WTC11 (cell line): ENCODE data around the gene CD163L1. TPM values are rescaled to one million over a fixed set of nuclear protein-coding genes. Genes with fewer than 3 reads are reported as not detected.

Experiments
- AFF4 ChIP-seq: sonication (generic); formaldehyde crosslinking; IDR thresholded peaks from 2 replicates; pipeline ENCODE4 v1.8.1; 2023; ENCODE audit warnings: mild to moderate bottlenecking, missing genetic modification reagents, borderline replicate concordance
- AR ChIP-seq: fragments of 250-450 bp; sonication (Bioruptor Pico); IDR thresholded peaks from 2 replicates; pipeline ENCODE4 v1.9.0; 2021; ENCODE audit warnings: mild to moderate bottlenecking
- ATF6 ChIP-seq: sonication (generic); formaldehyde crosslinking; IDR thresholded peaks from 2 replicates; pipeline ENCODE4 v1.8.1; 2023; ENCODE audit warnings: mild to moderate bottlenecking, missing genetic modification reagents
- CTCF ChIP-seq: fragments of 200-600 bp; IDR thresholded peaks from 2 replicates; pipeline ENCODE4 v1.8.0; 2022; ENCODE audit warnings: antibody characterized with exemption
- FOXJ3 ChIP-seq: sonication (generic); formaldehyde crosslinking; IDR thresholded peaks from 2 replicates; pipeline ENCODE4 v1.9.0; 2021; ENCODE audit warnings: missing genetic modification reagents, mild to moderate bottlenecking, borderline replicate concordance
- IRF1 ChIP-seq: sonication (generic); formaldehyde crosslinking; IDR thresholded peaks from 2 replicates; pipeline ENCODE4 v1.8.0; 2023; ENCODE audit warnings: missing genetic modification reagents
- NR3C1 ChIP-seq: sonication (generic); formaldehyde crosslinking; conservative IDR thresholded peaks from 2 replicates; pipeline ENCODE4 v1.8.1; 2023; ENCODE audit warnings: low read depth, mild to moderate bottlenecking, missing genetic modification reagents
- SMAD3 ChIP-seq: sonication (generic); formaldehyde crosslinking; IDR thresholded peaks from 2 replicates; pipeline ENCODE4 v1.8.0; 2022; ENCODE audit warnings: missing genetic modification reagents, mild to moderate bottlenecking, borderline replicate concordance
- USF2 ChIP-seq: sonication (generic); formaldehyde crosslinking; IDR thresholded peaks from 2 replicates; pipeline ENCODE4 v1.8.1; 2023; ENCODE audit warnings: mild to moderate bottlenecking, missing genetic modification reagents, moderate library complexity
- ZNF416 ChIP-seq: fragments of 250-450 bp; sonication (Bioruptor Pico); IDR thresholded peaks from 2 replicates; pipeline ENCODE4 v1.9.0; 2021; ENCODE audit warnings: mild to moderate bottlenecking, inconsistent platforms
- ZNF425 ChIP-seq: fragments of 250-450 bp; sonication (Bioruptor Pico); conservative IDR thresholded peaks from 2 replicates; pipeline ENCODE4 v1.9.0; 2021; ENCODE audit warnings: mild to moderate bottlenecking
- ZNF671 ChIP-seq: fragments of 250-450 bp; sonication (Bioruptor Pico); IDR thresholded peaks from 2 replicates; pipeline ENCODE4 v1.8.0; 2021; ENCODE audit warnings: mild to moderate bottlenecking
- total RNA-seq: library from RNA; stranded (reverse); gene quantifications from 3 replicates; pipeline ENCODE4 v1.2.3, GENCODE V29; 2021

The CD163L1 gene
- total RNA-seq, 1 experiment from 2014 or later, result 0.26 TPM

GRCh38 chr12:7450667-7451066, 6.7 kb upstream of the CD163L1 start (continued):
- TF ChIP-seq CTCF (no peak), AFF4 (CRISPR knock-in tag) (no peak), ZNF416 (no peak), ZNF425 (CRISPR knock-in tag) (no peak), NR3C1 (CRISPR knock-in tag) (no peak), ATF6 (no peak), IRF1 (CRISPR knock-in tag) (no peak), FOXJ3 (CRISPR knock-in tag) (no peak), USF2 (CRISPR knock-in tag) (no peak), AR (CRISPR knock-in tag) (no peak), ZNF671 (no peak), SMAD3 (CRISPR knock-in tag) (no peak)
